Iris pigment epithelial cell (primary cell): ENCODE results near the gene GMPPB.
A peak's percentile ranks its signal among the peaks of the same experiment; 100 is the strongest.

Experiments used
- DNase-seq: peaks from one replicate; pipeline ENCODE4 v3.0.0-alpha.2; 2011; ENCODE audit warnings: low read depth

Gene GMPPB

DNA sequence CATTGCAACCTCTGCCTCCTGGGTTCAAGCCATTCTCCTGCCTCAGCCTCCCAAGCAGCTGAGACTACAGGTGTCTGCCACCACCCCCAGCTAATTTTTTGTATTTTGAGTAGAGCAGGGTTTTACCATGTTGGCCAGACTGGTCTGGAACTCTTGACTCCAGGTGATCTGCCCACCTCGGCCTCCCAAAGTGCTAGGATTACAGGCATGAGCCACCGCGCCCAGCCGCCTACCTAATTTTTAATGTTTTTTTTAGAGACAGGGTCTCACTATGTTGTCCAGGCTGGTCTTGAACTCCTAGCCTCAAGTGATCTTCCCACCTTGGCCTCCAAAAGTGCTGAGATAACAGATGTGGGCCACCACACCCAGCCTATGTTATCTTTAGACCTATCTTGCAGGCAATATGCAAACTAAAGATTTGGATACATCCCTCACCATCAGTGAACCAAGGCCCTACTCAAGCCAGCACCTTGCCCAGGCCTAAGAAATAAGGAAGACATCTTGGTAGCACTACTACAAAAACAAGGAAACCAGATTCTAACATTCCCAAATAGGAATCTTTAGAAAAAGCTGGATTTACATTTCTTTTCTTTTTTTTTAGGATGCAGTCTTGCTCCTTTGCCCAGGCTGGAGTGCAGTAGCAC, 6.3 kb upstream of the GMPPB start:
- DNase-seq = no peak

DNA sequence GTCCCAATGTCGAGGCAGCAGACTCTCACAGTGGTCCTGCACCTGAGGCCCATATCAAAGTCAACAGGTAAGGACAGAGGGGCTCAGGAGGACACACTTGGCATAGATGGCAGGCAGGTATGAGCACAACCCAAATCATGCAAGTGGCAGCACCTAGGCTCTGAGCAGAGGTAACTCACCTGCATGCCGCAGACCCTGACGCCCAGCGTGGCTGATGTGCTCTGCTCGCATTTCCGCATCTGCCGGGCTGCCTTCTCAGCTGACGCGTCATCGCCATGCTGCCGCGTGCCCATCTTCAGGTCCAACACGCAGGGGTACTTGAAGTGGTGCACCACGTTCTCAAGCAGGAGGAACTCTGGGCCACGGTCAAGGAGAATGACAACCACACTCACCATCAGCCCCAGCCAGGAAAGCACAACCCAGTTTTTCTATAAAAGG, 4.2 kb upstream of the GMPPB start:
- DNase-seq = no peak

DNA sequence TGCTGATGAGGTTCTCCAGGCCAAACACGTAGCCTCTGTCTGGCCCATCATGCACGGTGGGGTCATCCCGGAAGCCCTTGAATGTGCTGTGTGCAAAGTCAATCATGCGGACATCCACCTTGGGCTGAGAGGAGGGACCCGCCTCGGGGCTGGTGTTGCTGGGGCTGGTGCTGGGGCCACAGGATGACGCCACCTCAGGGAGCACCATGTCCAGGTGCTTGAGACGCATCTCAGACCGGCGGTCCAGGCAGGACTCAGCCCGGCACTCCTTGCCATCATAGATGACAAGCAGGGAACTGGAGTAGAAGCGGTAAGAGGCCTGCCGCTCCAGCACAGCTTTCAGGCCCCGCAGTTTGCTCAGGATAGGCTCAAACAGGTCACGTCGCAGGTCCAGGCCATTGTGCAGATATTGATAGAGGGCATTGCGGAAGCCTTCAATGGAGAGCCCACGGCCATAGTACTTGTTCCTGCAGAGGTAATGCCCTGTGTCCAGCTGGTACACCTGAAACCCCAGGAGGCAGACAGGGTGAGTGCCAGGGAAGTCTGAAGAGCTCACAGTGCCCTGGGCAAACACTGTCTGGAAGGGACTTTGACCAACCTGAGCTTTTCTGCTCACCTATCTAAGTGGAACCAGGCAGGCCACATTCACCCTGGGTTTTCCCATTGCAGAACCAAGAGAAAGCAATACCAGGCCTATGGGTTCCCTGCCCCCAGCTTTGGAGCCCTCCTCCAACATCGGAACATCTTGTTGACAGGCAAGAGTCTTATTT, 3.6 kb upstream of the GMPPB start:
- DNase-seq = no peak

DNA sequence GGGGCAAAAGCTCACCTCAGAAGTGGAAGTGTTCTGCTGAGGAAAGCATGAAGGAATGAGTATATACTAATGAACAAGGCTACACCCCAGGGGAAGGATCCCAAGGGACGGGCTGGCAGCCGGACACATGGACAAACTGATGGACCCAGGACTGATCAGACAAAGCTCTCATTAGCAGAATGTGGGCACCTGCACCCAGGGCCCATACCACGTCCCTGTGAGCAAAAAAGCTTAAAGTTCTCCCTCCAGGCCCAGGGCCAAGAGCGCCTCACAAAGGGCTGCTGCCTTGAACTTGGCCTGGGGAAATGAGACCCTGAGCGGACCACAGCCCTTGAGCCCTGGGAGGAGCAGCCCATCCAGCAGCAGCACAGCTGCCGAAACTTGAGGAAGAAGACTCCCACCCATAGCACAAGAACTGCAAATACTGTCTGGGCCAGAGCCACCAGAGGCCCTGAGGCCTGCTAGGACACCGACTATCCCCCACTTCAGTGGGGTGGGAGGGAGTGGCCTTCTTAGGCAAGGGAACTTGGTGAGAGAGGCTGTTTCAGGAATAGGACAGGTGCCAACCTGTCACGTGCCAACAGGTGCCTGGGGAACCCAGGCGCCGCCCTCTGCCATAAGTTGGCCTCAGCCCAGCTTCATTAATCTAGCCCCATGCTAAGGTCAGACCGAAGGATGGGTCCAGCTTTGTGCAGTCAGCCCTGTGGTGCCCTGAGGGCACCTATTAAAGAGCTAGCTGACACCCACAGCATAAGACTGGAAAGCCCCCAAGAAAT, 2.3 kb upstream of the GMPPB start:
- no peak for DNase-seq

DNA sequence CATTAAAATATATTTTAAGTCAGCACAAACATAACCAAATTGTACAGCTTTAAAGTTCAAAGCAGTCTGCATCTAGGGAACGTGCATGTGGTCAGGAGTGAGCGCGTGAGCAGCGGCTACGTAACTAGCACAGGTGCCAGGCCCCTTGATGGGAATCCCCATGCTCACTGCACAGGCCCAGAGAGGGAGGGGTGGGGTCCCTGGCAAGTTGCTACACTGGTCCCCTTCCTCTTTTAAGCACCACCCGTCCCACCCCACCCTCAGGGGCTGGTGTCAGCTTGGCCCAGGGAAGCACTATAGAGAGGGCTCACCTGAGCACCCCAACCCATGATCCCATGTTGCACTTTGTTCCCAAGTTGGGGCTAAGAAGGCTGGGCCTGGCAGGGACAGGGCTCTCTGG, 835 bp upstream of the GMPPB start:
- DNase-seq = no peak

DNA sequence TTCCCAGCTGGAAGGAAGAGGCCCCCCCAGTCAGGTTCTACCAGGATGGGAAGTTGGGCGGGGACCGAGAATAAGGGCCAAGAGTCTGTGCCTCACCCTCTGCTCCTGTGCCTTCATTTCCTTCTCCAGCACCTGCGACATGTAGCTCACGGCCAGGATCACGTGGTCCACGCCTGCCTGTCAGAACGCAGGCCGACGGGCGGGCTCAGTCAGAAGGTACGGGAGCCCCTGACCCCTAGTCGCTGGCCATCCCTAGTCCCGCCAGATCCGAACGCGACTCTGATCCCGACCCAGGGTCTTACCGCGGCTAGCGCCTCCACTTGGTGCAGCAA, 489 bp downstream of the GMPPB start:
- peak; percentile 48 for DNase-seq

DNA sequence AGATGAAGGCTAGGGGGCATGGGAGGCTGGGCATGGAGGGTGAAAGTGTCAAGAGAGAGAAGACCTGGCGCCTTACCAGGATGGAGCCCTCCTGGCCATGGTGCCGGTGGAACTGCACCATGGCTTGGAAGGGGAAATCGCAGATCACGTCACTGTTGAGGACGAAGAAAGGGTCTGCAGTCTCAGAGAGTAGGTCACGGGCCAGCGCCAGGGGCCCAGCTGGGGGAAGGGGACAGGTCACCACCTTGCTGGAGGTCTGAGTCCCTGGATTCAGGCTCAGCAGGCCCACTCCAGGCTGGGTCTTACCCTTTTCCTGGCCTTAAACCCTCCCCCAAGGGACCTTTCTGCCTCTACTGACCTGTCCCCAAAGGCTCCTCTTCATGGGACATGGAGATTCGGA, 855 bp downstream of the GMPPB start:
- DNase-seq = no peak

DNA sequence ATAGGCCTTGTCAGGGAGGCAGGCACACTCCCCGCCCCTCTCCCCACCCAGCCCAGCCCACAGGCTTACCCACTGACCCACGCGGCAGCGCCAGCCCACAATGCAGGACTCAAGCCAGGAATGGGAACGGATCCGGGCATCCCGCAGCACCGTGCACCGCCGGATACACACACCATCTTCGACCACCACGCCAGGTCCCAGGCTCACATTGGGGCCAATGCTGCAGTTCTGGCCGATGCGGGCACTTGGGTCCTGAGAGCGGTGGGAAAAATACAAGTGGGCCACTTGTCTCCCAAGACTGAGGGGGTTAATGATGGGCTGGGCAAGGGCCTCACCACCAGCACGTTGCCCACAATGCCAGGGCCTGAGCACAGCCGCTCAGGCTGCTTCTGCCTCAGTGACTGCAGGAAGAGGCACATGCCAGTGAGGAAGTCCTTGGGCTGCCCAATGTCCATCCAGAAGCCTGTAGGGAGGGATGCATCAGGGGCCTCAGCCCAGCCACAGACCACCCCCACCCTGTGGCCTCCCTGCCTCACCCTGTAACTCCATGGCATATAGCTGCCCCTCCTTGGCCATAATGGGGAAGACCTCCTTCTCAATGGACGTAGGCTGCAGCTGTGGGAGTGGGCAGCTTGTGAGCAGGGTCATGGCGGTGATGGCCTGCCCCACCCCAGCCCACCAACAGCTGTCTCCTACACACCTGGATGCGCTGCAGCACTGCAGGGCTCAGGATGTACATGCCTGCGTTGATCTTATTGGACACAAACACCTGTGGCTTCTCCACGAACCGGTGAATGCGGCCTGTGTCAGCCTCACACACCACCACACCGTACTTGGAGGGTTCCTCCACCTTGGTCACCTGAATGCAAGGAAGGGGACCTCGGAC, 1.6 kb downstream of the GMPPB start:
- DNase-seq = no peak

DNA sequence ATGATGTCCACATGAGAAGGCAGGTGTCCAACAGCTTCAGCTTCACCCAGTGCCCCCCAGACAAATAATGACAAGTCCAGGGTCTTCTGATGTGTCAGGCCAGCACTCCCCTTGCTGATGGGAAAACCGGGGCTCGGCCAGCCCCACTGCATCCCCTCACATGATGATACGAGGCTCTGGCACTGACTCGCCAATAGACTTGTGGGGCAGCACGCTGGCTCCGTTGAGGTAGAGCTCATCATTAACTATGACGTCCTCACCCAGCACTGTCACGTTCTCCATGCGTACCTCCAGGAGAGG, 2.2 kb downstream of the GMPPB start:
- DNase-seq = no peak

DNA sequence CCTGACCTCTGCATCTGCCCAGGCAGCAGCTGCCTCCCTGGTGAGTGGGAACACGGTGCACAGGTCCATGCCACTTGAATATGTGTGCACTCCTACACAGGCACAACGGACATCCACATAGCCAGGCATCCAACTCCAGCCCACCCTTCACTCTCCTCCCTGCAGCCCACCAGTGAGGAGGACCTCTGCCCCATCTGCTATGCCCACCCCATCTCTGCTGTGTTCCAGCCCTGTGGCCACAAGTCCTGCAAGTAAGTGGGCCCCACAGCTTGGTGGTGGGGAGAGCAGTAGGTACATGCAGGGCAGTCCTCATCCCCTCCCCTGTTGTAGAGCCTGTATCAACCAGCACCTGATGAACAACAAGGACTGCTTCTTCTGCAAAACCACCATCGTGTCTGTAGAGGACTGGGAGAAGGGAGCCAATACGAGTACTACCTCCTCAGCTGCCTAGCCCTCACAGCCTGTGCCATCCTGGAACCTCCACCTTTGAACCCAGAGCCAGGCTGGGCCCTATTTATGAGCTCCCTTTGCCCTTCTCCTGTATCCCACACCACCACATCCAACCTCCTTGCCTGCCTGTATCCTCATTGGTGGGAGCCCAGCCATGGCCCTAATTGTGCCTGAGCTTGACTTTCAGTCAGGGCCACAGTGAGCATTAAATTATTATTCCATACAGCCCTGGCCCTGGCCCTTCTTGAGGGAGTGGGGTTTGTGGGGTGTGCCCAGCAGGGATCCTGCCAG, 2.7 kb downstream of the GMPPB start:
- DNase-seq = no peak

DNA sequence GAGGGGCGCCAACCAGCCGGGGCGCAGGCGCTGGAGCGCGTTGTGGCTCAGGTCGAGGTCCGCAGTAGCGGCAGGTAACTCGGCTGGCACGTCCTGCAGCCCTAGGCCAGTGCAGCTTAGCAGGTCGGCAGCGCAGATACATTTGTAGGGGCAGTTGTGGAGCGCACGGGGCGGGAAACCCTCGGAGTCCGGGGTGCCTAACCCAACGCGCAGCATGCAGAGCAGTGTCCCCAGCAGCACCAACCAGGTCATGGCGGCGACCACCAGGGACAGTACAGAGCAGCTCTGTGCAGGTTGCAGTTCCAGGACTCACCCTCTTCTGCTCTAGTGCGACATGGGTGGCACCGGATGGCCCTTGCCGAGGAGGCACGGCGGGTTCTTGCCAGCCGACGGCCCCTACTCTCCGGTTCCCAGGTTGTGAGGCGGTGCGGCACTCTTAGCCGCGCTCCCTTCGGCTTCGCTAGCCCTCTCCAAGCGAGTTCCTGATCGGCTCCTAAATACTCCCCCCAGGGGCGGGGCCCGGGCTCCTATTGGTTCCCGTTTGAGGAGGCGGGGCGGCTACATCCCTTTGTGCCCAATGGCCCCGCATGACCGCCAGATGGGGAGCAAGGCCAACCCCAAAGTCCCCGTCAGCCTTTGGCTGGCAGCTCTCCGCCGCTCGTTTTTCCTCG, 4.4 kb downstream of the GMPPB start, which contains the start of gene AMIGO3:
Gene AMIGO3, minus strand, starts transcription at position 471 of the 671 bp plus-strand sequence. Its CDS starts 219 bp downstream, at position 252.
- DNase-seq = peak; percentile 92

DNA sequence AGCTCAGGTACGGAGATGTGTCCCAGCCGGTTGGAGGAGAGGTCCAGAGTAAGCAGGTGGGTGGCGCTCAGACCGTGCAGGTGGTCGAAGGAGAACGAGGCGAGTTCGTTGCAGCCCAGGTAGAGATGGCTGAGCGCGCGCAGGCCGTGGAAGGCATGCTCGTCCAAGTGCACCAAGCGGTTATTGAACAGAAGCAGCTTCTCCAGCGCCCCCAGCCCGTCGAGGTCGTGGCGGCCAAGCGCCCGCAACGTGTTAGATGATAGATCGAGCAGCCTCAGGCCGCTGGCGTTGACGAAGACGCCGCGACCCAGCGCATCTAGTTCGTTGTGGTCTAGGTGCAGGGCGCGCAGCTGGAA, 4.9 kb downstream of the GMPPB start:
- DNase-seq = no peak

DNA sequence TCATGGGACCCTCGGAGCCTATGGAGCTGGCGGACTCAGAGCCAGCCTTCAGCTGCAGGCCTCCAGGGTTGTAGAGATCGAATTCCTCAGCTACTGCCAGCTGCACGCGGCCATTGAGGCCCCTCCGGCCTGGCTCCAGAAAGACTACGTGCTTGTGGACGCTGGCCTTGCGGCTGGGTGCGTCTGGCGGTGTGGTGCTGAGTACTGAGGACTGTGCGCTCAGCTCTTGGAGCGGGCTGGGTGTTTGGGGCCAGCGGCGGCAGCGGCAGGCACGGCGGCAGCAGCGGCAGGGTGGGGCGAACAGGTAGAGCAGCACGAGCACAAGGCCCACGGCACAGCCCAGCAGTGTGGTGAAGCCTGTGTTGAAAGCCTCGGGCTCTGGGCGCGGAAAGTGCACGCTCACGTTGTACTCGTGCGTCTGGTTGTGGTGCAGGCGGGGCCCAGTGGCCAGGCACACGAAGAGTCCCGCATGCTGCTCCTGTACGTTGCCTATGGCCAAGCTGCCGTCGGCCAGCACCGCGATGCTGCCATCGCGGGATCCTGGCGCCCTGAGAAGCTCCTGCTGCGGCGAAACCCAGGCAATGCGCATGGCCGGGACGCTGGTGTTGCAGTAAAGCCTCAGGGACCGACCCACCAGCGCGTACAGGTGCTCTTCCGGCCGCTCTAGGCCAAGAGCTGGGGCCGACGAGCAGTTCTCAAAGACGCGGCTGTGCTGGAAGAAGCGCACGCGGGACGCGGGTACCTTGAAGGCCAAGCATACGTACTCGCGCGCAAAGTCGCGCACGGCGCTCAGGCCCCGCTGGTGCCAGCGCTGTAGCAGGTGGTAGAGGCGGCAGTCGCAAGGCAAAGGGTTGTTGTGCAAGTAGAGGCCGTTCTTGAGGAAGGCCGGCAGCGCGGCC, 5.5 kb downstream of the GMPPB start:
- no peak for DNase-seq

DNA sequence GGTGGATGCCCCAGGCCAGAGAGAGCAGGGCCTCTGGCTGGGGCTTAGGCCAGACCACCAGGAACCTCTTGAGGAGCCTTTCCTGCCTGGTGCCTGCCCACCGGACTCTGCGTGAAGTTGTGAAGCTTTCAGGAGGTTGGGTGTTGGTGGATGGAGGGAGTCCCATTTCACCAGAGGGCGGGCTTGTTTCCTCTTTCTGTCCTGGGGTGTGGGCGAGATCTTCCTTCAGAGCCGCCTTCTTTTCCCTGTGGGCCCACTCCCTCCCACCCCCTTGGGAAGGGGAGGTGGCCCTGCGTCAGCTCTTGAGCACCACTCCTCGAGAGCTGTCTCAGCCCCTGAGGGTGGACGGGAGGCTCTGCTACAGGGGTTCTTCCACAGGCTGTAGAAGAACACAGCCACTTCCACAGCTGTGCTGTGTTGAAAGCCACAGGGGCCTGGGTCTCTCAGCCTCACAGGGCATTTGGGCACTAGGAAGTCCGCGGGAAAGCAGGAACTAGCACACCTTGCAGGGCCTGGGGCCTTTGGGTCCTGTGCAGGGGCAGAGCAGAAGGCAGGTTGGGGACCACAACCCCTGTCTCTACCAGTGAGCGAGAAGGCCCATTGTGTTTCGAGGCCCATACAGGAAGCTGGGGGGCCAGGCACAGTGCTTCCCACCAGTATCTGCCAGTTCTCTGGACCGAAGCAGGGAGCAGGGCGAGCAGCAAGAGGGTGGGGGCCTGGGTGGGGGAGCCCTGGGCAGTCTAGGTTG, 6.4 kb downstream of the GMPPB start:
- DNase-seq = no peak

DNA sequence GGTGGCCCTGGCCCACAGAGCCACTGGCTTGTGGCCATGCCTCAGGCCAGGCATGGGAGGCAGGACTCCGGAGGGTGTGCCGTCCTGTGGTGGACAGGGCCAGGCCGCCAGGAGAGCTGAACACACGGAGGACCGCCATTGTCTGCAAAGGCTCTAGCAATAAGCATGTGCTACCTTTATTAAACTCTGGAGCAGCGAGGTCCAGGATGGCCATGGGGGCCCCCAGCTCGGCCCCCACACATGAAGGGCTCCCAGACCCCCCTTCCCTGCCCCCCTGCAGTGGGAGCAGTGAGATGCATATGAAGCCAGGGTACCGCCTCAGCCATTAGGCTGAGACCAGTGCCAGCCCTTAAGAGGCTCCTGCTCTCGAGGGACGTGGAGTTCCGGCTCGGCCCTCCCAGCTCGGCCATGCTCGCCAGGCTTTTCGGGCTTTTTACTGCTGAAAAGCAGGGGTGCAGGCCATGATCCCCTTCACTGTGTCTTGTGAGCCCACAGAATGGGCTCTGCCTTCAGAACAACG, 7.0 kb downstream of the GMPPB start:
- no peak for DNase-seq

DNA sequence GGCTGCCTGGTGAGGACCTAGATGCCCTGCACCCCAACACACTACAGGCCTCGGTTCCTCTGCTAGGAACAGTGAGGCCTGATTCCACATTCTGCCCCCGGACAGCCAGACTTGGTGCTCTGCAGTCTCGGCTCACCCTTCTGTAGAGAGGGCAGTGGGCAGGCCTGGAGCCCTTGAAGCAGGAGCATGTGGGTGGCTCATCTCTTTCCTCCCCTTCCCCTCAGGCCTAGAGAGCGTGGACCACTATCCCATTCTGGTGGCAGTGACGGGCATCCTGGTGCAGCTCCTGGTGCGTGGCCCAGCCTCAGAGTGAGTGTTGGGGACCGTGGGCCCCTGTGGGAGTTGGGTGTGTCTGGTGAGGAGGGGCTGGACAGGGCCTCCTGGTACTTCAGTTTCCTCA, 7.6 kb downstream of the GMPPB start:
- no peak for DNase-seq

DNA sequence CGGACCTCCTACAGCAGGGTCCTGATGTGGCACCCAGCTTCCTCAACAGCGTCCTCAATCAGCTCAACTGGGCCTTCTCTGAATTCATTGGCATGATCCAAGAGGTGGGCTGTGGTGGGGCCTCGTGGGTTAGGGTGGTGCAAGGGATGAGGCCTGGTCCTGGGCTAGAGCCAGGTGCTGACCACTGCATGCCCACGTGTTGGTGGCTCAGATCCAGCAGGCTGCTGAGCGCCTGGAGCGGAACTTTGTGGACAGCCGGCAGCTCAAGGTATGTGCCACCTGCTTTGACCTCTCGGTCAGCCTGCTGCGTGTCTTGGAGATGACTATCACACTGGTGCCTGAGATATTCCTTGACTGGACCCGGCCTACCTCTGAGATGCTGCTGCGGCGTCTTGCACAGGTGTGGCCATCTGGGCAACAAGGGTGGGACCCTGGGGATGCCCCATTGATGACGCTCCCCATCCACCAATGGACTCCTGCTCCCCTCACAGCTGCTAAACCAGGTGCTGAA, 8.1 kb downstream of the GMPPB start:
- DNase-seq = no peak

DNA sequence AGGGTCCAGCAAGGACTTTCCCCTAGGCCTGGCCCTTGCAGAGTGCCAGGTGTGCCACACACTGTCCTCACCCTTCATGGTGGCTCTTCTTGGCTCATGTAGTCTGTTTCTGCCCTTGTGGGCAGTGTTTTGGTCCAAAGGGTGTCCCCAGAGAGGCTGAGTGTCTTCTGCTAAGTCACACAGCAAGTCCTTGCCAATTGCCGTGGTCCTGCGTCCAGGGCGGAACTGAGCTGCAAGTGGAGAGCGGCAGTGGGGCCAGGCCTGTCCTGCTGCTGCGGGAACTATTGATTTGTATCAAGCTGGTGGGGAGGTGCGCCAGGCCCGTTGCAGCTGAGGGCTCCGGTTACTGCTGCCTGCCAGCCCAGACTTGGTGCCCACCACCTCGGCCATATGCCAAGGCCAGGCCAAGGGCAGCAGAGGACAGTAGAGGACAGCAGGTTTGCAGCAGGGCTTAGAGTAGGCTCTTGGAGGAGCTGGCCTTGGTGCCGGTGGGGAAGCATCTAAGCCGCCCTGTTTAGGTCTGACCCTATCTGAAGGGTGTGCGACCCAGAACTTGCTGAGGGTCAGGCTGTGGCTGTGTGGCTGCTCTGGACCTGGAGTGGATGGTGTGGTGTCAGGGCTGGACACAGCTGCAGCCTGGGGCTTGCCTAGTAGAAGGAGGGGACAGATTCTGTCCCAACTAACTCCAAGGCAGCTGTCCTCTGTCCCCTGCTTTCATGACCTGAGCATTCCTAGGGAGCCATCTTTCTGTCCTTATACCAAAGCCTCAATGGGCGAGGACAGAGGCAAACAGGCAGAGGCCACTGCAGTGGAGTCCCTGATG, 8.8 kb downstream of the GMPPB start:
- no peak for DNase-seq
